Panc1 (cell line): ENCODE data around the gene ACACB. TPM values are rescaled to one million over a fixed set of nuclear protein-coding genes. Genes with fewer than 3 reads are reported as not detected.

ENCODE experiments used
- ATAC-seq: fragments of 200-7000 bp; cut with Tn5 transposase; 2 replicates; pipeline ENCODE4 v1.9.1; 2020; ENCODE audit warnings: mild to moderate bottlenecking, moderate library complexity
- BruUV-seq: library from RNA; stranded (reverse); fragments of 400-500 nt; replicated peaks from 2 replicates; lab custom pipeline; 2021; lab: Mats Ljungman, UMichigan
- CTCF ChIA-PET: fragments of 300-600 bp; sonication (Branson Sonifier 250); formaldehyde crosslinking; loops from one replicate; lab custom pipeline; 2022; ENCODE audit warnings: antibody characterized with exemption; lab: Charles Lee
- POLR2A ChIA-PET: fragments of 300-600 bp; sonication (Branson Sonifier 250); formaldehyde crosslinking; loops from one replicate; lab custom pipeline; 2022; ENCODE audit warnings: antibody characterized with exemption; lab: Charles Lee
- DNase-seq: peaks from one replicate; pipeline ENCODE4 v3.0.0-alpha.2; 2010; ENCODE audit warnings: low read depth, low spot score
- H3K27ac ChIP-seq: 2 replicates; pipeline ENCODE4 v1.5.1; 2011; ENCODE audit warnings: mild to moderate bottlenecking, low read length, inconsistent platforms
- H3K27me3 ChIP-seq: fragments of 200-500 bp; sonication (Bioruptor generic); 2 replicates; pipeline ENCODE4 v1.6.0; 2014; ENCODE audit warnings: low read length, inconsistent platforms; ENCODE audit not compliant: control insufficient read depth, insufficient read depth
- H3K36me3 ChIP-seq: fragments of 200-500 bp; sonication (Bioruptor generic); 2 replicates; pipeline ENCODE4 v1.5.1; 2014; ENCODE audit warnings: inconsistent platforms, mild to moderate bottlenecking, low read length, moderate library complexity; ENCODE audit not compliant: control insufficient read depth, insufficient read depth
- H3K4me1 ChIP-seq: 2 replicates; pipeline ENCODE4 v1.5.1; 2011; ENCODE audit warnings: inconsistent platforms, mild to moderate bottlenecking, low read length, moderate library complexity; ENCODE audit not compliant: control insufficient read depth, insufficient read depth
- H3K4me3 ChIP-seq, 2 experiments: 2 replicates each; pipeline ENCODE4 v1.5.1; 2011 to 2012; ENCODE audit warnings: low read depth in 2 of 2, low read length in 2 of 2, mild to moderate bottlenecking in 2 of 2, inconsistent platforms in 1 of 2, moderate library complexity in 1 of 2
- H3K9me3 ChIP-seq: fragments of 200-500 bp; sonication (Bioruptor generic); 2 replicates; pipeline ENCODE4 v1.5.1; 2014; ENCODE audit warnings: low read depth, mild to moderate bottlenecking, inconsistent platforms, low read length, moderate library complexity; ENCODE audit not compliant: control insufficient read depth, insufficient read depth
- POLR2AphosphoS5 ChIP-seq: IDR thresholded peaks from 2 replicates; pipeline ENCODE4 v1.6.1; 2012; ENCODE audit warnings: mild to moderate bottlenecking, low read depth, low read length, moderate library complexity
- REST ChIP-seq, 2 experiments: IDR thresholded peaks; 2 replicates each; pipeline ENCODE4 v1.6.1; 2011 to 2012; ENCODE audit warnings: low read depth in 2 of 2, control low read depth in 1 of 2, low read length in 1 of 2, mild to moderate bottlenecking in 1 of 2, moderate library complexity in 1 of 2; ENCODE audit not compliant: insufficient read depth in 1 of 2
- SIN3A ChIP-seq: IDR thresholded peaks from 2 replicates; pipeline ENCODE4 v1.6.1; 2012; ENCODE audit warnings: low read depth, mild to moderate bottlenecking, low read length, moderate library complexity, borderline replicate concordance; ENCODE audit not compliant: insufficient read depth
- TCF7L2 ChIP-seq: IDR thresholded peaks from 2 replicates; pipeline ENCODE4 v1.6.1; 2011; ENCODE audit warnings: mild to moderate bottlenecking, low read depth, low read length, inconsistent platforms
- in situ Hi-C: cut with HindIII; loops from 2 replicates; pipeline ENCODE4 v1.10.0; 2016; ENCODE audit warnings: low sequenced_read_pairs, low pct_unique_long_range_greater_than_20kb
- intact Hi-C: fragments of 100-400 bp; cut with micrococcal nuclease; formaldehyde crosslinking; loops from one replicate; pipeline ENCODE4 v1.10.0; 2022; ENCODE audit not compliant: unreplicated experiment
- total RNA-seq: library from RNA; stranded (reverse); gene quantifications from one replicate; pipeline ENCODE4 v1.2.1, GENCODE V29; 2021; ENCODE audit not compliant: unreplicated experiment
- TF ChIP-seq, protein P1 (sequence below): fragments of 450-650 bp; IDR thresholded peaks from 2 replicates; pipeline ENCODE4 v1.5.1; 2017; ENCODE audit warnings: mild to moderate bottlenecking

Gene ACACB
- total RNA-seq, 1 experiment from 2014 or later = 12.3 TPM

DNA sequence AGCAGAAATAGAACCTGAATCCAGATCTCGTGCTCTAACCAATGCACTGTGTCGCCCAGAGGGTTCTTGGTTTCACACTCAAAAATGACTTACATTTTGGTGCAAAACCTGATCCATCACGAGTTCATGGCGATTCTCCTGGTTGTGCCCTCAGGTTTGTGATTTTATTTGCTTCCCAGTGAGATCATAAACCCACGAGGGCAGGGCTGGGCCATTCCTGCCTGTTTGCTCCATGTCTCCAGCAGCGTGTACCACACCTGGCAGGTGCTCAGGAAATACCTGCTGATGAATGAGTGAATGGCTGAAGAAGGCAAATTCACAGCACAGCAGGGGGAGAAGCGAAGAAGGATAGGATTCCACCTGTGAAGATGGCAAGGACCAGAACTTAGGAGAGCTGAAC is 9.4 kb downstream of the ACACB start:
- no TSS peak for BruUV-seq
- intact Hi-C loops = no loop called here
- Histone ChIP-seq H3K4me3 (no peak overlapping the region), H3K27ac (no peak overlapping the region), H3K36me3 (no peaks in the 10 kb centered on the region), H3K4me1 (no peaks in the 10 kb centered on the region), H3K27me3 (no peaks in the 10 kb centered on the region), H3K9me3 (no peaks in the 10 kb centered on the region)
- DNase-seq (no peak), ATAC-seq (no peak)
- TF ChIP-seq POLR2AphosphoS5 (no peak), SIN3A (no peak), REST (IDR thresholded peaks at IDR 0.05; ENCODE audit: insufficient read depth in 1 of 2, low read depth in 2 of 2, low read length in 1 of 2) (no peak), TCF7L2 (no peak)
- TF ChIP-seq, protein P1, sequence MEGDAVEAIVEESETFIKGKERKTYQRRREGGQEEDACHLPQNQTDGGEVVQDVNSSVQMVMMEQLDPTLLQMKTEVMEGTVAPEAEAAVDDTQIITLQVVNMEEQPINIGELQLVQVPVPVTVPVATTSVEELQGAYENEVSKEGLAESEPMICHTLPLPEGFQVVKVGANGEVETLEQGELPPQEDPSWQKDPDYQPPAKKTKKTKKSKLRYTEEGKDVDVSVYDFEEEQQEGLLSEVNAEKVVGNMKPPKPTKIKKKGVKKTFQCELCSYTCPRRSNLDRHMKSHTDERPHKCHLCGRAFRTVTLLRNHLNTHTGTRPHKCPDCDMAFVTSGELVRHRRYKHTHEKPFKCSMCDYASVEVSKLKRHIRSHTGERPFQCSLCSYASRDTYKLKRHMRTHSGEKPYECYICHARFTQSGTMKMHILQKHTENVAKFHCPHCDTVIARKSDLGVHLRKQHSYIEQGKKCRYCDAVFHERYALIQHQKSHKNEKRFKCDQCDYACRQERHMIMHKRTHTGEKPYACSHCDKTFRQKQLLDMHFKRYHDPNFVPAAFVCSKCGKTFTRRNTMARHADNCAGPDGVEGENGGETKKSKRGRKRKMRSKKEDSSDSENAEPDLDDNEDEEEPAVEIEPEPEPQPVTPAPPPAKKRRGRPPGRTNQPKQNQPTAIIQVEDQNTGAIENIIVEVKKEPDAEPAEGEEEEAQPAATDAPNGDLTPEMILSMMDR = no peak
- ChIA-PET POLR2A (no interaction called here), CTCF (no interaction called here)
- in situ Hi-C loops = no loop called here

GRCh38 chr12:109126784-109127183 is 10.4 kb downstream of the ACACB start:
- no TSS peak for BruUV-seq
- intact Hi-C loops (no loop called here), in situ Hi-C loops (no loop called here)
- Histone ChIP-seq H3K4me3 (no peak overlapping the region), H3K9me3 (no peaks in the 10 kb centered on the region), H3K4me1 (peaks cover 4% of the 10 kb centered on the region; the same call in 1 of the 2 replicates), H3K27me3 (no peaks in the 10 kb centered on the region), H3K36me3 (no peaks in the 10 kb centered on the region), H3K27ac (no peak overlapping the region)
- CTCF ChIA-PET = no interaction called here
- TF ChIP-seq, protein P1 = no peak
- TF ChIP-seq REST (IDR thresholded peaks at IDR 0.05; ENCODE audit: insufficient read depth in 1 of 2, low read depth in 2 of 2, low read length in 1 of 2) = no peak
- TF ChIP-seq SIN3A = no peak
- ATAC-seq (no peak), DNase-seq (no peak)
- POLR2A ChIA-PET = no interaction called here
